Diencephalon (tissue), 1 donor: ENCODE data around the gene RHEB. TPM values are rescaled to one million over a fixed set of nuclear protein-coding genes. Genes with fewer than 3 reads are reported as not detected.

ENCODE experiments used
- small RNA-seq: library from RNA; depleted of rRNA; stranded (forward); fragments of <200 nt; gene quantifications from one replicate; pipeline ENCODE3, GENCODE V24; 2014
- total RNA-seq: library from RNA; depleted of rRNA; stranded (reverse); fragments of >200 nt; gene quantifications from one replicate; pipeline ENCODE4 v1.2.3, GENCODE V29; 2014

Gene RHEB, protein sequence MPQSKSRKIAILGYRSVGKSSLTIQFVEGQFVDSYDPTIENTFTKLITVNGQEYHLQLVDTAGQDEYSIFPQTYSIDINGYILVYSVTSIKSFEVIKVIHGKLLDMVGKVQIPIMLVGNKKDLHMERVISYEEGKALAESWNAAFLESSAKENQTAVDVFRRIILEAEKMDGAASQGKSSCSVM
- total RNA-seq, result 101 TPM

GRCh38 chr7:151519765-151520418 lies at the start of gene RHEB:
TSS of gene RHEB (minus strand) at chr7:151519895. CDS start at chr7:151519511, 384 bp downstream.

GRCh38 chr7:151439855-151440798 lies 79.6 kb downstream of the RHEB start, which contains the start of gene CRYGN:
TSS of gene CRYGN (minus strand) at chr7:151440141. CDS start at chr7:151439917, 224 bp downstream.

Small RNA genes within 50 kb of the gene (small RNA-seq; reads per million reads assigned to genes)
- gene MIR3907 (not detected), gene RN7SL76P (not detected)

Other genes with a start within 250 kb of the RHEB start
- gene NUB1, start 178.1 kb downstream of the RHEB start, total RNA-seq, result 38.3 TPM
- 21.2 TPM for gene WDR86, start 109.9 kb downstream of the RHEB start, total RNA-seq
- not detected for gene CRYGN, start 79.8 kb downstream of the RHEB start, total RNA-seq